DOHH2 (cell line): Measurements from ENCODE around the gene TMEM119.

ENCODE experiments used
- H3F3A ChIP-seq: fragments of 200-600 bp; sonication (generic), shearing (Covaris generic); 2 replicates; pipeline ENCODE4 v1.6.0; 2016; ENCODE audit warnings: antibody characterized with exemption, mild to moderate bottlenecking; ENCODE audit not compliant: control insufficient read depth, insufficient read depth
- H3K27ac ChIP-seq: fragments of 200-600 bp; sonication (generic); 2 replicates; pipeline ENCODE4 v1.5.1; 2014; ENCODE audit warnings: low read depth, mild to moderate bottlenecking, low read length, moderate library complexity
- H3K27me3 ChIP-seq: fragments of 200-600 bp; sonication (generic); 2 replicates; pipeline ENCODE4 v1.6.1; 2014; ENCODE audit warnings: mild to moderate bottlenecking, low read length, mixed read lengths; ENCODE audit not compliant: control insufficient read depth
- H3K36me3 ChIP-seq: fragments of 200-600 bp; sonication (generic); 2 replicates; pipeline ENCODE4 v1.6.1; 2014; ENCODE audit warnings: mild to moderate bottlenecking, low read length, moderate library complexity, mixed read lengths; ENCODE audit not compliant: control insufficient read depth
- H3K4me1 ChIP-seq: fragments of 200-600 bp; sonication (generic); 2 replicates; pipeline ENCODE4 v1.6.1; 2014; ENCODE audit warnings: mild to moderate bottlenecking, low read length, mixed read lengths; ENCODE audit not compliant: control insufficient read depth
- H3K4me2 ChIP-seq: fragments of 200-600 bp; sonication (generic); 2 replicates; pipeline ENCODE4 v1.6.0; 2014; ENCODE audit warnings: mild to moderate bottlenecking, low read length, moderate library complexity
- H3K4me3 ChIP-seq: fragments of 200-600 bp; sonication (generic); 2 replicates; pipeline ENCODE4 v1.5.1; 2014; ENCODE audit warnings: mild to moderate bottlenecking, low read length, mixed read lengths
- H3K79me2 ChIP-seq: fragments of 200-600 bp; sonication (generic); 2 replicates; pipeline ENCODE4 v1.6.1; 2014; ENCODE audit warnings: mild to moderate bottlenecking, low read length, mixed read lengths; ENCODE audit not compliant: control insufficient read depth
- H3K9me2 ChIP-seq: fragments of 200-600 bp; sonication (generic); replicated peaks from 2 replicates; pipeline ENCODE4 v1.6.1; 2014; ENCODE audit warnings: mild to moderate bottlenecking, low read length, mixed read lengths; ENCODE audit not compliant: control insufficient read depth
- H3K9me3 ChIP-seq: fragments of 200-600 bp; sonication (generic); 2 replicates; pipeline ENCODE4 v1.6.1; 2014; ENCODE audit warnings: antibody characterized with exemption, low read length, mixed read lengths; ENCODE audit not compliant: control insufficient read depth, insufficient read depth
- H4K20me1 ChIP-seq: fragments of 200-600 bp; sonication (generic); 2 replicates; pipeline ENCODE4 v1.6.0; 2014; ENCODE audit warnings: low read depth, mild to moderate bottlenecking, antibody characterized with exemption, low read length, moderate library complexity; ENCODE audit not compliant: control insufficient read depth, insufficient read depth
- EZH2phosphoT487 ChIP-seq: fragments of 200-600 bp; sonication (generic); IDR thresholded peaks from 2 replicates; pipeline ENCODE4 v1.6.1; 2017; ENCODE audit warnings: borderline replicate concordance, mild to moderate bottlenecking, antibody characterized with exemption, low read length, moderate library complexity, mixed read lengths
- TF ChIP-seq, protein P1 (sequence below): fragments of 200-600 bp; sonication (generic); IDR thresholded peaks from one replicate; pipeline ENCODE4 v1.5.1; 2014; ENCODE audit warnings: antibody characterized with exemption, mild to moderate bottlenecking, low read depth, low read length; ENCODE audit not compliant: poor library complexity, severe bottlenecking

TMEM119 gene

DNA sequence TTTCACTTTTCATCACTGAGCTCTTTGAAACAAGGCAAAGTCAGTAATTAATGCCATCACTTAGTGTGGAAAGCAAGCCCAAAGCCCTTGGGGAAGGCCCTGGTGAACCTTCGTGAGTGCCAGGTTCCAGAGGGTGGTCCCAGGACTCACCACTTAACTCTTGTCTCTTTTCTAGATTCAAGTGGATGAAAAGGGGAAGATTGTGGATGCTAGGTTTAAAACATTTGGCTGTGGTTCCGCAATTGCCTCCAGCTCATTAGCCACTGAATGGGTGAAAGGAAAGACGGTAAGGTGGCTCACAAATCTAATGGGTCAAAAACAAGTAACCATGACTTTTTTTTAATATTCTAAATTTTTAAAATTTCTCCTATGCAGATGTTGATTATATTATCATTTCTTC, 32.7 kb downstream of the TMEM119 start:
- peaks cover 69% of the 10 kb centered on the region for H3K4me1 ChIP-seq
- H3K36me3 ChIP-seq, result peaks cover 72% of the 10 kb centered on the region
- H4K20me1 ChIP-seq, result no peaks in the 10 kb centered on the region
- H3K27ac ChIP-seq, result no peak overlapping the region
- H3K4me2 ChIP-seq, result no peak overlapping the region
- H3K4me3 ChIP-seq, result no peak overlapping the region
- H3F3A ChIP-seq, result peaks cover 12% of the 10 kb centered on the region
- H3K27me3 ChIP-seq, result no peaks in the 10 kb centered on the region
- no peaks in the 10 kb centered on the region for H3K9me2 ChIP-seq
- H3K79me2 ChIP-seq, result peaks cover 38% of the 10 kb centered on the region
- no peaks in the 10 kb centered on the region for H3K9me3 ChIP-seq
- TF ChIP-seq EZH2phosphoT487, result no peak
- TF ChIP-seq, protein P1, sequence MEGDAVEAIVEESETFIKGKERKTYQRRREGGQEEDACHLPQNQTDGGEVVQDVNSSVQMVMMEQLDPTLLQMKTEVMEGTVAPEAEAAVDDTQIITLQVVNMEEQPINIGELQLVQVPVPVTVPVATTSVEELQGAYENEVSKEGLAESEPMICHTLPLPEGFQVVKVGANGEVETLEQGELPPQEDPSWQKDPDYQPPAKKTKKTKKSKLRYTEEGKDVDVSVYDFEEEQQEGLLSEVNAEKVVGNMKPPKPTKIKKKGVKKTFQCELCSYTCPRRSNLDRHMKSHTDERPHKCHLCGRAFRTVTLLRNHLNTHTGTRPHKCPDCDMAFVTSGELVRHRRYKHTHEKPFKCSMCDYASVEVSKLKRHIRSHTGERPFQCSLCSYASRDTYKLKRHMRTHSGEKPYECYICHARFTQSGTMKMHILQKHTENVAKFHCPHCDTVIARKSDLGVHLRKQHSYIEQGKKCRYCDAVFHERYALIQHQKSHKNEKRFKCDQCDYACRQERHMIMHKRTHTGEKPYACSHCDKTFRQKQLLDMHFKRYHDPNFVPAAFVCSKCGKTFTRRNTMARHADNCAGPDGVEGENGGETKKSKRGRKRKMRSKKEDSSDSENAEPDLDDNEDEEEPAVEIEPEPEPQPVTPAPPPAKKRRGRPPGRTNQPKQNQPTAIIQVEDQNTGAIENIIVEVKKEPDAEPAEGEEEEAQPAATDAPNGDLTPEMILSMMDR, result no peak

DNA sequence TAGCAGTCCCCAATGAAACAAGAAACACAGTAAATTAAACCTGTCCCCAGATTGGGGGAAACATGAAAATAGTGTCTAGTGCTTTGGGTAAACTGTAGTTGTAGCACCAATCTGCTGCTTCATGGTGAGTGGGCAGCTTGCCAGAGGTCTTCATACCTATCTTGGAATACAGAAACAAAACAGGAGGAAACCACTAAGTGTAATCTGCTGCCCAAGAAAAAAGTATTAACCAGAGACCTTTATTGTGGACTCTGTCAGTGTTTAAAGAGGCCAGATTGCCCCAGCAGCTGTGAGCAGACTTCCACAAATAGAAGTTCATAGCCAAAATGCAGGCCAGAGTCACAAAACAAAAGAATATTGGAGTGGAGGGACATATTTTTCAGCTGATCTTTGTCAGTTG, 33.2 kb downstream of the TMEM119 start:
- TF ChIP-seq, protein P1, result no peak
- TF ChIP-seq EZH2phosphoT487, result no peak
- H3K4me1 ChIP-seq, result peaks cover 67% of the 10 kb centered on the region
- H3F3A ChIP-seq, result peaks cover 12% of the 10 kb centered on the region
- H3K27me3 ChIP-seq, result no peaks in the 10 kb centered on the region
- H3K4me2 ChIP-seq, result no peak overlapping the region
- H4K20me1 ChIP-seq, result no peaks in the 10 kb centered on the region
- peaks cover 76% of the 10 kb centered on the region for H3K36me3 ChIP-seq
- peaks cover 42% of the 10 kb centered on the region for H3K79me2 ChIP-seq
- H3K9me3 ChIP-seq, result no peaks in the 10 kb centered on the region
- H3K27ac ChIP-seq, result no peak overlapping the region
- H3K4me3 ChIP-seq, result no peak overlapping the region
- H3K9me2 ChIP-seq, result no peaks in the 10 kb centered on the region

DNA sequence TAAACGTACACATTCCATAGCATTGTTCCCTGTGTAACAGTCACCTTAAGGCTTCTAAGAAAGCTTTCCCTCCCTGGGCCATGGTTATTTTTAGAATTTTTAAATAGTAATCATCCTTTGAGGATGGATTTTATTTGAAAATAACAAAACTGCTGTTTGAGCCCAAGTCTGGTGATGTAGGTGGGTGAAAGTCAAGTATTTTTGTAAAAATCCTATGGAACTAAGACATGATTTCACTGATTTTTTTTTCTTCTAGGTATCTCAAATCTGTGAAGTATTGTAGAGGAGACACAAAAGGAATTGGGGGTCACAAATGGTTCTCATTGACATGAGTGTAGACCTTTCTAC, 34.1 kb downstream of the TMEM119 start:
- no peaks in the 10 kb centered on the region for H3K9me2 ChIP-seq
- H3K4me3 ChIP-seq, result peak overlapping the region; percentile 93
- no peak overlapping the region for H3K27ac ChIP-seq
- H3K9me3 ChIP-seq, result no peaks in the 10 kb centered on the region
- TF ChIP-seq, protein P1, result peak; percentile 31
- TF ChIP-seq EZH2phosphoT487, result no peak
- peaks cover 12% of the 10 kb centered on the region for H3F3A ChIP-seq
- no peaks in the 10 kb centered on the region; the same call in 1 of the 2 replicates for H4K20me1 ChIP-seq
- no peaks in the 10 kb centered on the region for H3K27me3 ChIP-seq
- H3K4me1 ChIP-seq, result peaks cover 68% of the 10 kb centered on the region
- peaks cover 52% of the 10 kb centered on the region for H3K79me2 ChIP-seq
- peaks cover 78% of the 10 kb centered on the region for H3K36me3 ChIP-seq
- peak overlapping the region; percentile 96 for H3K4me2 ChIP-seq
